ENCODE data around the gene COL18A1. TPM values are rescaled to one million over a fixed set of nuclear protein-coding genes. Genes with fewer than 3 reads are reported as not detected.

Gene COL18A1
- total RNA-seq, 3 donors from 2014 or later (not counting 1 experiment from before 2014, with no cell fraction given): 12.3 to 22.3 (median 12.7) TPM

GRCh38 chr21:45370575-45370974, 34.4 kb upstream of the COL18A1 start:
- H3K27me3 ChIP-seq (ENCODE audit: control insufficient read depth, insufficient read depth, low read length): no peaks in the 10 kb centered on the region
- H3K4me1 ChIP-seq (ENCODE audit: control insufficient read depth, insufficient read depth, low read length): peaks cover 15% of the 10 kb centered on the region
- no peak overlapping the region for H3K27ac ChIP-seq (ENCODE audit: low read length)
- peak overlapping the region; percentile 28 for H3K4me3 Mint-ChIP-seq
- intact Hi-C loops (cut with micrococcal nuclease): no loop called here
- 91% methylated on average over 14 of the region's 14 CpGs for WGBS (ENCODE audit: insufficient coverage)
- H3K4me3 ChIP-seq (ENCODE audit: low read length): no peak overlapping the region
- ATAC-seq: no peak
- H3K27ac Mint-ChIP-seq: peak overlapping the region in 1 of 2 donors; percentile 5
- H3K9me3 ChIP-seq (ENCODE audit: control insufficient read depth, insufficient read depth, low read length): no peaks in the 10 kb centered on the region
- H3K27me3 Mint-ChIP-seq (ENCODE audit: low read depth in 2 of 2): peaks cover 12 to 43% of the 10 kb centered on the region in 2 donors
- no peaks in the 10 kb centered on the region for H3K36me3 Mint-ChIP-seq
- peaks cover 4 to 15% of the 10 kb centered on the region in 2 donors for H3K4me1 Mint-ChIP-seq
- no peaks in the 10 kb centered on the region for H3K9me3 Mint-ChIP-seq
- DNase-seq: no peak
- TF ChIP-seq, protein P1, sequence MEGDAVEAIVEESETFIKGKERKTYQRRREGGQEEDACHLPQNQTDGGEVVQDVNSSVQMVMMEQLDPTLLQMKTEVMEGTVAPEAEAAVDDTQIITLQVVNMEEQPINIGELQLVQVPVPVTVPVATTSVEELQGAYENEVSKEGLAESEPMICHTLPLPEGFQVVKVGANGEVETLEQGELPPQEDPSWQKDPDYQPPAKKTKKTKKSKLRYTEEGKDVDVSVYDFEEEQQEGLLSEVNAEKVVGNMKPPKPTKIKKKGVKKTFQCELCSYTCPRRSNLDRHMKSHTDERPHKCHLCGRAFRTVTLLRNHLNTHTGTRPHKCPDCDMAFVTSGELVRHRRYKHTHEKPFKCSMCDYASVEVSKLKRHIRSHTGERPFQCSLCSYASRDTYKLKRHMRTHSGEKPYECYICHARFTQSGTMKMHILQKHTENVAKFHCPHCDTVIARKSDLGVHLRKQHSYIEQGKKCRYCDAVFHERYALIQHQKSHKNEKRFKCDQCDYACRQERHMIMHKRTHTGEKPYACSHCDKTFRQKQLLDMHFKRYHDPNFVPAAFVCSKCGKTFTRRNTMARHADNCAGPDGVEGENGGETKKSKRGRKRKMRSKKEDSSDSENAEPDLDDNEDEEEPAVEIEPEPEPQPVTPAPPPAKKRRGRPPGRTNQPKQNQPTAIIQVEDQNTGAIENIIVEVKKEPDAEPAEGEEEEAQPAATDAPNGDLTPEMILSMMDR (IDR thresholded peaks at IDR 0.05): no peak
- H3K36me3 ChIP-seq (ENCODE audit: control insufficient read depth, insufficient read depth, low read length): no peaks in the 10 kb centered on the region

GRCh38 chr21:45371081-45371480, 33.9 kb upstream of the COL18A1 start:
- peak in 1 of 3 donors; percentile 54 for ATAC-seq
- Histone ChIP-seq H3K36me3 (ENCODE audit: control insufficient read depth, insufficient read depth, low read length) (no peaks in the 10 kb centered on the region), H3K27ac (ENCODE audit: low read length) (no peak overlapping the region), H3K27me3 (ENCODE audit: control insufficient read depth, insufficient read depth, low read length) (no peaks in the 10 kb centered on the region), H3K4me1 (ENCODE audit: control insufficient read depth, insufficient read depth, low read length) (peaks cover 15% of the 10 kb centered on the region), H3K4me3 (ENCODE audit: low read length) (no peak overlapping the region), H3K9me3 (ENCODE audit: control insufficient read depth, insufficient read depth, low read length) (no peaks in the 10 kb centered on the region)
- 72% methylated on average over 13 of the region's 13 CpGs for WGBS (ENCODE audit: insufficient coverage)
- Mint-ChIP-seq H3K27me3 (ENCODE audit: low read depth in 2 of 2) (peaks cover 14 to 43% of the 10 kb centered on the region in 2 donors), H3K27ac (peak overlapping the region in 1 of 2 donors; percentile 5), H3K4me3 (no peak overlapping the region), H3K9me3 (no peaks in the 10 kb centered on the region), H3K36me3 (no peaks in the 10 kb centered on the region), H3K4me1 (peaks cover 4 to 15% of the 10 kb centered on the region in 2 donors)
- TF ChIP-seq, protein P1 (IDR thresholded peaks at IDR 0.05): no peak
- DNase-seq: no peak
- intact Hi-C loops (cut with micrococcal nuclease): no loop called here

DNA sequence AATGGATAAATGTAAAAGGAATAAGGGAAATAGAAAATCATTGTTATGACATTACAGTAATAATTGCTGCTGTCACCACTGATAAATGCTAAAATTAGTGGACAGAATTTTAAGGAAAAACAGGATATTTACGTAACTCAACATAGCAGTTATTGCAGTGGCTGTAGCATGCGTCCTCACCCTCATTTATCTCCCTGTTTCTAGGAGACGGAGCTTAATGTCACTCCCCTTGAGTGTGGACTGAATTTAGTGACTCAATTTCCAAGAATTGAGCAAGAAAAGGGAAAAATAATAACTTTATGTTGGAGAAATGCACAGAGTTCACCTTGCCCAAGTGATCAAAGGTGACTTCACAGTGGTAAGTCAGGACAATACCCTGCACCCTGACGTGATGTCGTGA, 33.3 kb upstream of the COL18A1 start:
- TF ChIP-seq, protein P1 (IDR thresholded peaks at IDR 0.05): no peak
- intact Hi-C loops (cut with micrococcal nuclease): no loop called here
- 91% methylated on average over 4 of the region's 5 CpGs for WGBS (ENCODE audit: insufficient coverage)

DNA sequence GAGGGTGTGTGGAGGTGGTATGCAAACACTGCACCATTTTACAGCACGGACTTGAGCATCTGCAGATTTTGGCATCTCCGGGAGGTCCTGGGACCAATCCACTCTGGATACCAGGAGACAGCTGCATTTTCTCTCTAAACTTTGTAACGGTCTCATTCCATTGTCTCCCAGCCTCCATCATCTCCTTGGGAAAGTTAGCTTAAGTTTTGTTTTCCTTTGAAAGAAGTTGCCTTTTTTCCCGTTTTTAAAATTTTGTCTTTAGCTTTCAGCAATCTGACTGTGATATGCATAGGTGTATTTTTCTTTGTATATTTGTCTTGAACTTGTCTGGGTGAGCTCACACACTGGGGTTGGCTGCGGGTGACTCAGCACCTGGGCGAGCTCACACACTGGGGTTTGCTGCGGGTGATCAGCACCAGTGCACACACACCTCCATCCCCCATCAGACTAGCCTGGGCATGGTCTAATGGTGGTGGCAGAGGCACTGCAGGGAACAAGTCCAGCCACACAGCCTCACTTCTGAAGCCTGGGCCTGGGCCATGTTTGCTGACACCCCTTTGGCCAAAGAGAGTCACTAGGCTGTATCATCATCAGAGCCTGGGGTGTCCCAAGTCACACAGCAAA, 32.1 kb upstream of the COL18A1 start:
- ATAC-seq (no peak), DNase-seq (no peak)
- Histone ChIP-seq H3K27me3 (ENCODE audit: control insufficient read depth, insufficient read depth, low read length) (no peaks in the 10 kb centered on the region), H3K27ac (ENCODE audit: low read length) (no peak overlapping the region), H3K4me1 (ENCODE audit: control insufficient read depth, insufficient read depth, low read length) (peaks cover 15% of the 10 kb centered on the region), H3K4me3 (ENCODE audit: low read length) (no peak overlapping the region), H3K36me3 (ENCODE audit: control insufficient read depth, insufficient read depth, low read length) (no peaks in the 10 kb centered on the region), H3K9me3 (ENCODE audit: control insufficient read depth, insufficient read depth, low read length) (no peaks in the 10 kb centered on the region)
- H3K4me3 Mint-ChIP-seq: no peak overlapping the region
- peaks cover 4 to 15% of the 10 kb centered on the region in 2 donors for H3K4me1 Mint-ChIP-seq
- H3K36me3 Mint-ChIP-seq: no peaks in the 10 kb centered on the region
- WGBS (ENCODE audit: insufficient coverage): 82% methylated on average over 6 of the region's 7 CpGs
- H3K27me3 Mint-ChIP-seq (ENCODE audit: low read depth in 2 of 2): peaks cover 16 to 38% of the 10 kb centered on the region in 2 donors
- intact Hi-C loops (cut with micrococcal nuclease): no loop called here
- TF ChIP-seq, protein P1 (IDR thresholded peaks at IDR 0.05): no peak
- H3K27ac Mint-ChIP-seq: no peak overlapping the region
- no peaks in the 10 kb centered on the region for H3K9me3 Mint-ChIP-seq

More for the DNA sequence above, 33.3 kb upstream of the COL18A1 start:
- Mint-ChIP-seq H3K4me1 (peaks cover 4 to 15% of the 10 kb centered on the region in 2 donors), H3K36me3 (no peaks in the 10 kb centered on the region), H3K27ac (no peak overlapping the region), H3K4me3 (no peak overlapping the region), H3K27me3 (ENCODE audit: low read depth in 2 of 2) (peaks cover 14 to 38% of the 10 kb centered on the region in 2 donors), H3K9me3 (no peaks in the 10 kb centered on the region)
- H3K4me1 ChIP-seq (ENCODE audit: control insufficient read depth, insufficient read depth, low read length): peaks cover 15% of the 10 kb centered on the region
- H3K9me3 ChIP-seq (ENCODE audit: control insufficient read depth, insufficient read depth, low read length): no peaks in the 10 kb centered on the region
- H3K27me3 ChIP-seq (ENCODE audit: control insufficient read depth, insufficient read depth, low read length): no peaks in the 10 kb centered on the region
- no peaks in the 10 kb centered on the region for H3K36me3 ChIP-seq (ENCODE audit: control insufficient read depth, insufficient read depth, low read length)
- DNase-seq: no peak
- no peak for ATAC-seq
- H3K27ac ChIP-seq (ENCODE audit: low read length): no peak overlapping the region
- no peak overlapping the region for H3K4me3 ChIP-seq (ENCODE audit: low read length)
